Breast epithelium (tissue), 4 donors: ENCODE measurements around the gene POLH. TPM values are rescaled to one million over a fixed set of nuclear protein-coding genes. Genes with fewer than 3 reads are reported as not detected.

Source experiments
- DNase-seq, 2 donors: peaks; one replicate each; pipeline ENCODE4 v3.0.0-alpha.2; 2019; ENCODE audit warnings: low spot score in 2 of 2
- H3K27ac ChIP-seq, 2 donors: fragments of 200-600 bp; sonication (generic) in 1 of 2; one replicate each; pipeline ENCODE4 v1.5.1; 2016 to 2019; ENCODE audit warnings: mild to moderate bottlenecking in 1 of 2
- H3K27me3 ChIP-seq, 2 donors: fragments of 200-600 bp; sonication (generic) in 1 of 2; one replicate each; pipeline versions ENCODE4 v1.5.1 to v1.6.0; 2017 to 2019; ENCODE audit warnings: control low read depth in 1 of 2, mild to moderate bottlenecking in 1 of 2
- H3K36me3 ChIP-seq: fragments of 200-600 bp; one replicate; pipeline ENCODE4 v1.5.1; 2019
- H3K4me1 ChIP-seq, 2 donors: fragments of 200-600 bp; sonication (generic); one replicate each; pipeline ENCODE4 v1.5.1; 2016 to 2019; ENCODE audit warnings: control low read depth in 1 of 2
- H3K4me3 ChIP-seq, 3 donors: fragments of 200-600 bp; sonication (generic); 1 replicate in 2 of 3; 2 replicates in 1 of 3; pipeline ENCODE4 v1.5.1; 2016 to 2019; ENCODE audit warnings: mild to moderate bottlenecking in 3 of 3, moderate library complexity in 2 of 3
- H3K9me3 ChIP-seq, 2 donors: fragments of 200-600 bp; sonication (generic) in 1 of 2; one replicate each; pipeline ENCODE4 v1.5.1; 2016 to 2019; ENCODE audit warnings: control low read depth in 1 of 2
- POLR2A ChIP-seq: fragments of 450-650 bp; IDR thresholded peaks from one replicate; pipeline ENCODE4 v1.6.1; 2016; ENCODE audit warnings: antibody characterized with exemption, mild to moderate bottlenecking, moderate library complexity
- POLR2AphosphoS5 ChIP-seq, 3 donors: sonication (generic); formaldehyde crosslinking; IDR thresholded peaks; one replicate each; pipeline ENCODE4 v1.6.1; 2017; ENCODE audit warnings: antibody characterized with exemption in 3 of 3
- intact Hi-C: fragments of 100-400 bp; cut with DNase I; formaldehyde crosslinking; loops from one replicate; pipeline ENCODE4 v1.15.1; 2023; ENCODE audit warnings: low total_unique reads
- total RNA-seq, 3 donors: library from RNA; depleted of rRNA; stranded (reverse); fragments of >200 nt; gene quantifications; one replicate each; pipeline ENCODE4 v1.1.0, GENCODE V29; 2016
- TF ChIP-seq, protein P1 (sequence below), 3 donors: fragments of 450-650 bp; IDR thresholded peaks; one replicate each; pipeline ENCODE4 v1.5.1; 2016 to 2017; ENCODE audit warnings: antibody characterized with exemption in 3 of 3, mild to moderate bottlenecking in 3 of 3, moderate library complexity in 3 of 3

The POLH gene
- total RNA-seq, 3 donors from 2014 or later, result 8.6 to 13.0 (median 9.8) TPM

DNA sequence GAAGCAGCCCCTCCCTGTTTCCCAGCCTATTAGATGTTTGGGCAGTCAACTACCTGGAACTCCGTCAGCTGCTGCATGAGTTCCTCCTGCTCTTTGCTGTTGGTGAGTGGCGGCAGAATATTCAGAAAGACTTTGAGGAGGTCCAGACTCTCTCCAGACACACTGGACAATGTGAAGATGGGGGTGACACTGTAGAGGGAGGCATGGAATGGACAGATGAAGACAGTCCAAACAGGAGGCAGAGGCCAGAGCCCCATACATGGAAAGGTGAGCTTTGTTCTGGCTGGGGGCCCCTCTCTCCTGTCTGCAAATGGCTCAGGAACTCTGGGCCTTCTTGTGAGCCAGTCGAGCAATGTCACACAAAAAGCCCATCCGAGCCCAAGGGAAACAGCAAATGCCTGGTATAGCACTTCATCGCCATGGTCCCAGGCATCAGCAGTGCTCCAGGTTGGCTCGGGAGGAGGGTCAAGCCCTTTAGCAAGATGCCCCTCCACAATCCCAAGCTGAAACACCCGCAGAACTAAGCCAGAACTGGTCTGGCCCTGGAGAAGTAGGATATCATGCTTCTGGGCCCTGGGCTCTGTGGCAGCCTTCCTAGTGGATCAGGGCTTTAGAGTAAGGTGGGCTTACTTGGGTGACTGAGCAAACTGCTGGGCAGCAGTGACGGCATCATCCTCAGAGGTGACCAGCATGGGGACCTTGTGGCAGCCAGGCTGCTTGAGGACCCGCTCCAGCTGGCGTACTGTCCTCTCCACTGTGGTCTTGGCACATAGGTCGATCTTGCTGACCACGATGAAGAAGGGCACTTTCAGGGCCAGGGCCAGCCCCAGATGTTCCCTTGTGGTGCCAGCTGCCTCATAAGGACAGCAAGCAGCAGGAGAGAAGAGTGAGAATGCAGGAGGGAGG lies 48.1 kb downstream of the POLH start:
- intact Hi-C loops, result no loop called here
- no peak for DNase-seq
- H3K4me1 ChIP-seq, result peaks cover 4% of the 10 kb centered on the region in 2 donors

DNA sequence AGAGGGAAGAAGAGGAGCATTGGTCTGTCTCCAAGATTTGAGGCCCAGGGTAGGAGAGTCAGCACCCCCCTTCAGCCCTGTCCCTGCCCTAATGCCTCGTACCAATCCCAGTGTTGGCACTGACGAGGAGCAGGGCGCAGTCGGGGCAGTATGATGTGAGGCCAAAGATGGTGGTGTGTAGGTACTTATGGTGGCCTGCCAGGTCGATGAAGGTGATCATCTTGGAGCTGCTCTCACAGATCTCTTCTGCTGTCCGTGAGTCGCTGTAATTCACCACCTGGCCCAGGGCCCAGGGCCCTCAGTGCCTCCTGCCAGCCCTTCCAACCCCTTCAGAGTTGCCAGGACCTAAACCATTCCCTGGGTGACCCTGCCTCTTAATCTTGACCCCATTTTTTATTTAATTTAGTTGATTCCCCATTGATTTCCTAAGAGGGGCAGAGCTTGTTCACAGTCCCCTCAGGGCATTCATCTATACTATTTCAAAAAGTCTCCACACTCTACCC lies 48.9 kb downstream of the POLH start:
- intact Hi-C loops, result no loop called here

More for the DNA sequence above, 48.1 kb downstream of the POLH start:
- no peaks in the 10 kb centered on the region for H3K9me3 ChIP-seq
- H3K36me3 ChIP-seq, result no peaks in the 10 kb centered on the region
- H3K27ac ChIP-seq, result no peak overlapping the region
- H3K4me3 ChIP-seq, result no peak overlapping the region
- no peaks in the 10 kb centered on the region for H3K27me3 ChIP-seq
- TF ChIP-seq, protein P1, sequence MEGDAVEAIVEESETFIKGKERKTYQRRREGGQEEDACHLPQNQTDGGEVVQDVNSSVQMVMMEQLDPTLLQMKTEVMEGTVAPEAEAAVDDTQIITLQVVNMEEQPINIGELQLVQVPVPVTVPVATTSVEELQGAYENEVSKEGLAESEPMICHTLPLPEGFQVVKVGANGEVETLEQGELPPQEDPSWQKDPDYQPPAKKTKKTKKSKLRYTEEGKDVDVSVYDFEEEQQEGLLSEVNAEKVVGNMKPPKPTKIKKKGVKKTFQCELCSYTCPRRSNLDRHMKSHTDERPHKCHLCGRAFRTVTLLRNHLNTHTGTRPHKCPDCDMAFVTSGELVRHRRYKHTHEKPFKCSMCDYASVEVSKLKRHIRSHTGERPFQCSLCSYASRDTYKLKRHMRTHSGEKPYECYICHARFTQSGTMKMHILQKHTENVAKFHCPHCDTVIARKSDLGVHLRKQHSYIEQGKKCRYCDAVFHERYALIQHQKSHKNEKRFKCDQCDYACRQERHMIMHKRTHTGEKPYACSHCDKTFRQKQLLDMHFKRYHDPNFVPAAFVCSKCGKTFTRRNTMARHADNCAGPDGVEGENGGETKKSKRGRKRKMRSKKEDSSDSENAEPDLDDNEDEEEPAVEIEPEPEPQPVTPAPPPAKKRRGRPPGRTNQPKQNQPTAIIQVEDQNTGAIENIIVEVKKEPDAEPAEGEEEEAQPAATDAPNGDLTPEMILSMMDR (IDR thresholded peaks at IDR 0.05), result no peak
- no peak for TF ChIP-seq POLR2AphosphoS5 (IDR thresholded peaks at IDR 0.05)
- TF ChIP-seq POLR2A, result no peak

DNA sequence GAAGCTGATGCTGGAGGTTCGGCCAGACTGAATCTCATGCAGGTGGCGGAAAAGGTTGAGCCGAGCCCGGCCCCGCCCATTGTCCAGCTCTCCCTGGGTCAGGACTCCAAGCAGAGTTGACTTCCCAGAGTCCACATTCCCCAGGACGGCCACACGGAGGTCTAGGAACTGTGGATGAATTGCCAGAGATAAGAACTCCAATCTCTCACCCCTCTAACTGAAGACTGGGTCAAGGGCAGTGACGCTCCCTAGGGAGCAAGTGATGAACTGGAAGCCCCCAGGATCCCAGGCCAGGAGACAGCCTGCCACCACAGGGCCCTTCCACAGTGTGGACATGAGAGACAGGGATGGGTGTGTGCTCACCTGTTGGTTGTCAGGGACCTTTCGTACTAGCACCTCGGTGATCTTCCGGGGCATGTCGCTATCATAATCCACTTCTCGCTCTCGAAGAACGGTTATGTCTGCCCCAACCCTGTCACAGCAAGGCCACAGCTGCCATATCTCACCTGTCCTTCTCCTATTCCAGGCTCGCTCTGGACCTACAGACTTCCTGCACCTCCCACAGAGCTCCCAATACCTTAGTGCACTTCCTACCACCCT lies 49.5 kb downstream of the POLH start:
- Histone ChIP-seq H3K27ac (no peak overlapping the region), H3K36me3 (no peaks in the 10 kb centered on the region), H3K4me3 (no peak overlapping the region), H3K4me1 (peaks cover 4% of the 10 kb centered on the region in 2 donors), H3K27me3 (no peaks in the 10 kb centered on the region), H3K9me3 (no peaks in the 10 kb centered on the region)
- TF ChIP-seq, protein P1 (IDR thresholded peaks at IDR 0.05), result no peak
- TF ChIP-seq POLR2A (no peak), POLR2AphosphoS5 (IDR thresholded peaks at IDR 0.05) (no peak)
- no peak for DNase-seq
- intact Hi-C loops, result no loop called here

More for the DNA sequence above, 48.9 kb downstream of the POLH start:
- H3K4me3 ChIP-seq, result no peak overlapping the region
- TF ChIP-seq POLR2AphosphoS5 (IDR thresholded peaks at IDR 0.05) (no peak), POLR2A (no peak)
- TF ChIP-seq, protein P1 (IDR thresholded peaks at IDR 0.05), result no peak
- H3K9me3 ChIP-seq, result no peaks in the 10 kb centered on the region
- H3K27ac ChIP-seq, result no peak overlapping the region
- peaks cover 4% of the 10 kb centered on the region in 2 donors for H3K4me1 ChIP-seq
- H3K36me3 ChIP-seq, result no peaks in the 10 kb centered on the region
- H3K27me3 ChIP-seq, result no peaks in the 10 kb centered on the region
- DNase-seq, result no peak

DNA sequence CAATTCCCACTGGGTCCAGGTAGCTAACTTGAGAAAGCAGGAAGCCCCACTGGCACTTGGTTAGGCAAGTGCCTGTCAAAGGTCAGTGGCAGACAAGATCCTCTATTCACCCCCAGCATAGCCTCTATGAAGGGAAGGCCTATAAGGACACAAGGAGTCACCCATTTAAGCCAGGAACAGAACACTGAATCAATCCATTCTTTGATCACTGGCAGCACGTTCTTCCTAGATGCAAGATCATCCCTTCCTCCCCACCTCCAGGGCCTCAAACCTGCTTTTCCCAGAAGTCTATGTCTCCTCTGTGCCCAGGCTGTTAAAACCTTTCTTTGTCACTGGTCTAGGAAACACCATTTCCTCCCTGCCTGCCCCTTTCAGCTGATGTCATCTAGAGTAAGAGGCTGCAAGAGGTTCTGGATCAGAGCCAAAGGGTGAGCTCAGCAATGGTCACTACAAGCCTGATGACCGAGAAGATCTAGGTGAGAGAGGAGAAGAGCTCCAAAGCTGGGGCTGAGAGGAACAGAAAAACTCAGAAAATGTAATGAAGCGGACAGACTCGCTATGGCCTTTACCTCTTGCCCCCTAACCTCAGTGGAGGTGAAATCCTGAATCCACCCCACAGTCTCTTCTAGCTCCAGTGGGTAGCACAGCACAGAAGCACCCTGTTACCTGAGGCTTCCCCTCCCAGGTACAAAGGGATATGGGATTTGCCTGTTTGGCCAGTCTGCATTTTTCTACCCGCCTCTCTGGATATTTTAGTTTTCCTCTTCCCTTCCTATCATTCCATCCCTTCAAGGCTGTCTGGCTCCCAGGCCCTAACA lies 51.2 kb downstream of the POLH start:
- DNase-seq, result peak in 1 of 2 donors; percentile 62
- Histone ChIP-seq H3K27me3 (no peaks in the 10 kb centered on the region), H3K9me3 (no peaks in the 10 kb centered on the region), H3K4me3 (peak overlapping the region in 1 of 3 donors; percentile 90), H3K27ac (peak overlapping the region; percentile 98), H3K4me1 (peaks cover 4% of the 10 kb centered on the region in 2 donors), H3K36me3 (no peaks in the 10 kb centered on the region)
- intact Hi-C loops, result no loop called here
- TF ChIP-seq, protein P1 (IDR thresholded peaks at IDR 0.05), result no peak
- TF ChIP-seq POLR2A (no peak), POLR2AphosphoS5 (IDR thresholded peaks at IDR 0.05) (peak in 1 of 3 donors; percentile 53)
